ENCODE results near the gene GPC3.
"Not testable (repeated sequence)": the region's sequence is repeated elsewhere in the genome, so short reads cannot be mapped to it uniquely, and the experiment has no call there.

The GPC3 gene

DNA sequence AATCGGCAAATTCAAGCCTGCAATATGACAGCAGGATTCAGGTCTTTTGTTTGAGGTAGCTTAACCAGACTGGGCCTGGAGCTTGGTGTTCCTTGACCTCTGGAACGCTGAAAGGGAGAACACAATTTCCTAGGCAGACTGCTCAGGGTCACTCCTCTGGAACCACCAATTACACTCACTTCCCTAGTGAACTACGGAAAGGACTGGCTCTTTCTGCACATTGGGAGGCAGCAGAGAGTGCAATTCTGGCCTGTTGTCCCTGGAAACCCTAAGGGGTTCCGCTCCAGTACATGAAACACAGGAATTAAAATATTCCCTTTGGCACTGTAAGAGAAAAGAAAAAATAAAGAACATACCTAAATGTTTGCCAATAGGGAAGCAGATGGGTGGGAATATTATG, 58.6 kb downstream of the GPC3 start:
- DNase-seq (ENCODE audit: low spot score): peak; percentile 8

- no peak for DNase-seq (ENCODE audit: low spot score)
Measured at GRCh38 chrX:133926099-133926498, 59.3 kb downstream of the GPC3 start.

- no peak for DNase-seq (ENCODE audit: low spot score)
Measured at GRCh38 chrX:133924548-133924947, 60.8 kb downstream of the GPC3 start.

- DNase-seq (ENCODE audit: low spot score): no peak
Measured at GRCh38 chrX:133923548-133923947, 61.8 kb downstream of the GPC3 start.

DNA sequence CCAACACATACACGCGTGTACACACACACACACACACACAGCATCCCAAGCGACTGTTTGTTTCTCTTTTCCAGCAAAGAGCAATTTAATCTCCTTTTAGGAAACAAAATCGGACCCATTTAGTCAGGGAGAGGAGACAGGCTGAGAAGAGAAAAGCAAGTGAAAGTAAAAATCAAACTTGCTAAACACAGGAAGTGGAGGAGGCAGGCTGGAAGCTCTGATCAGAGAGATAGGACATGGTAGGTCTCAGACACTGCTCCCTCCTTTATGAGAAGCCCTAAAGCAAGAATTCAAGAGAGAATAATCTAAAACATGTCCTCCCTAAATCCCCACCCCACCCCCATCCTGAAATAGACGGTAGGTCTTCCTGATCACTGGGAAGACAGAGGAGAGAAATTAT, 62.3 kb downstream of the GPC3 start:
- DNase-seq (ENCODE audit: low spot score): no peak

DNA sequence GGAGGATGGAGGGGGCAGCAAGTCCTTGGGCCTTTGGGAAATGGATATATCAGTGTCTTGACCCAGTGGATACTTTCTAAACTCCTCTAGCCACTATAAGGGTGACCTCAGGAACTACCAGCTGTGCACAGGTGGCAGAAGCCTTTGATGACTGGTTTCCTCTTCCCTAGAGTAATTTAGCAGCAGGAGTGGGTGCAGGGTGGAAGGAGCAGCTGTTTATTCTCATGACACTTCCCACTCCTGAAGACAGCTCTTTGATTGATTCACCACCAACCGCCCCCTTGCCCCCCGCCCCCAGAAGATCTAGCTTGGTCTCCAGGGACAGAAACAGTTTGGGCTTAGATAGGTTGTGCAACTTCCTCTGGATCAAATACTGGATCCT, 63.0 kb downstream of the GPC3 start:
- no peak for DNase-seq (ENCODE audit: low spot score)

DNA sequence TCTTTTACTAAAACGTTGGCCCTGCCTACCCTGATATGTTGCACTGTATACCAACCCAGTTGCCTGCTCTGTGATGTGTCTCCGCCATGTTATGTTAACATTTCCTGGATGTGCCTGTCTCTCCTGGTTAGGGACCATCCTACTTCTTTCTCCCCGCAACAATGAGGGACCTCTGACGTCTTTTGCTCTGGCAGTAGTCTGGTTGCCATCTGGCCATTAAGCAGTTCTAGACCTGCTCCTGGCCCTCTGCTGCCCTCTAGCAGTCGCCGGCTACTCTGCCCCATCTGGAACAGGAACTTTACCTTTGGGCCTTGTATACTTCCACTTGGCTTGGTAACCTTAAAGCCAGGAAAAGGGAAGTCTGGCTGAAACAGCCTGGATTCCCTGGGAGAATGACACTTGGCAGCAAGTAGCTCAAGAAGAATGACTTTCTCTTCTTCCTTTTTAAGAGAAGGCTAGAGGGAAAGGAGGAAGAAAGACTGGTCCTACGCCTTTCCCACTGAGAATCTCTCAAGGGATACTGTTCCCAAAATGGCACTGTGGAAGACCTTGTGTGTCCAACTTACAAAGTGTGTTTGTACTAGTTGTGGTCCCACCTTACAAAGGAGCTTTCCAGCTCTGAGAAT, 63.5 kb downstream of the GPC3 start:
- DNase-seq (ENCODE audit: low spot score): peak; percentile 58

- DNase-seq (ENCODE audit: low spot score): no peak
Measured at GRCh38 chrX:133921086-133921485, 64.3 kb downstream of the GPC3 start.

DNA sequence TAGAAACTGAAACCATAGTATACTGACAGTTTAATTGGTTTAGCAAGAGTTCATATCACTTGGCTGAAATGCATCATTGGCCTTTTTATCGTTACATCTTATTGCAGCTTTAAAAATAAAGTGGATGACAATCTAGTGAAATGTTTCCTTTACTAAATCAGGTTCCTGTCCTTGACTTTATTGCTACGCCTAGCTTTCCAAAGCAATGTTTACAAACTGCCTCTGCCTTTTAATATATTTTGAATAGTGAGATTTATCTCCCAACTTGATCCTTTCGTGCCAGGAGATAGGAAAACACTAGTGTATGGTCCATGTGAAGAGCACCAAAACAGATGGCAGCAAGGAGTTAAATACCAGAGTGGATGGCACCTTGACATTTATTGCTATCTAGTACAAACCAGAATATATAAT, 67.0 kb downstream of the GPC3 start:
- DNase-seq (ENCODE audit: low spot score): no peak

- no peak for DNase-seq (ENCODE audit: low spot score)
Measured at GRCh38 chrX:133916984-133917722, 68.2 kb downstream of the GPC3 start.

- DNase-seq (ENCODE audit: low spot score): peak; percentile 39
Measured at GRCh38 chrX:133913658-133914388, 71.6 kb downstream of the GPC3 start.

DNA sequence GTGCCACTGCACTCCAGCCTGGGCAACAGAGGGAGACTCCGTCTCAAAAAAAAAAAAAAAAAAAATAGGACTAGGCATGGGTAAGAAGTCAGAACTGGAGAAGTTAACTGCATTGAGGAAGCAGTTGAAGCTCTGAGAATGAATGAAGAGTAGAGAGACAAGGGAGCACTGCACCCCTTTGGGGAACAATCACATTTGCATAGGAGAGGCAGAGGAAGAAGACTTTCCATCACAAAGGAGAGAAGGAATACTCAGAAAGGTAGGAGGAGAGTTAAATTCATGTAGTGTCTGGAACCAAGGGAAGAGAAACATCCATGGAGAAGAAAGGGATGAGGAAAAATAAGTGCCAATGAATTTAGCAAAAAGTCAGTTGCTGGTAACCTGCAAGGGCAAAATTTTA, 72.4 kb downstream of the GPC3 start:
- no peak for DNase-seq (ENCODE audit: low spot score)

DNA sequence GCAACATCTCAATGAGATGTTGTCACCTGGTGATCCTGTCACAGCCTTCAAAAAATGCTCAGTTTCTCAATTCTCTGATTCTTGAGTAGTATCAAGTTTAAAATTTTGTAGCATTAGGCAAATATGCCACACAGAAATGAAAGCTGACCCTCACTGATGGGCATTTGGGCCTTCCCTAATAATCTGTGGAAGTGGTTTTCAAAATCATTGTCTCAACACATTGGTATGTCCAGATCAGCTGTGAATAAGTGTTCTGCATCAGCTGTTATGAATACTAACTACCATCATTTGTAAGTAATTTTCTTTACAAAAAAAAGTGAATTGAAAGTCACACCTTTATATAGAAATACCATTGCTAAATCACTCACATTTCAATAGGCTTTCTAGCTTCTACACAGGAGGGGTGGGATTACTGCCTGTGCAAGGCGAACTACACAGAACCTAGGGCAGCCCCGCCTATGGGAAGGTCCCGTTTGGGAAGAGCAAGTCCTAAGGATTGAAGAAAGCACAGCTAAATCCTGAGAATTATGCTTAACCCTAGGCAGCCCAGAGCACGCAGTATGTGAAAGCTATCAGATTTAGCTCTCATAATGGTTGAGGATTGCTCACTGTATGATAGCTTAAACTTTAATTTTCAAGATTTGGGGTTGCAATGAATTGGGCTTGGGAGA, 73.4 kb downstream of the GPC3 start:
- DNase-seq (ENCODE audit: low spot score): peak; percentile 15

DNA sequence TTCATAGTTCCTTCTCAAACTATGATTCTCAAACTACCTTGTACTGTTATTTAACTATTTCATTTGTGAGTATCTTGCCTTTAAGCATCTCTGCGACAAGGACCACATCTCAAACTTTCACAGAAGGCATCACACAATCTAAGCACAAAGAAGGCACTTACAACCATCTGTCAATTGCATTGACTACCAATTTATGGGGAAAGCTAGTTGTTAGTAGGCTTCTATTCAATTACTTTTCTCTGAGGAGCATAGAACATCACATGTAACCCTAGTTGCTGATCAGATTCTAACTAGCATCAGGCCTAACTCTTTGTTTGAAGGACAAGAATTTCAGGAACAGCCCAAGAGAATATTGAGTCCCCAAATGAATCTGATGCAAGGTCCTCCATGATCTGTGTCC, 74.9 kb downstream of the GPC3 start:
- no peak for DNase-seq (ENCODE audit: low spot score)

- no peak for DNase-seq (ENCODE audit: low spot score)
Measured at GRCh38 chrX:133909888-133910287, 75.5 kb downstream of the GPC3 start.

GRCh38 chrX:133908223-133908955, 77.0 kb downstream of the GPC3 start:
- no peak for DNase-seq (ENCODE audit: low spot score)

DNA sequence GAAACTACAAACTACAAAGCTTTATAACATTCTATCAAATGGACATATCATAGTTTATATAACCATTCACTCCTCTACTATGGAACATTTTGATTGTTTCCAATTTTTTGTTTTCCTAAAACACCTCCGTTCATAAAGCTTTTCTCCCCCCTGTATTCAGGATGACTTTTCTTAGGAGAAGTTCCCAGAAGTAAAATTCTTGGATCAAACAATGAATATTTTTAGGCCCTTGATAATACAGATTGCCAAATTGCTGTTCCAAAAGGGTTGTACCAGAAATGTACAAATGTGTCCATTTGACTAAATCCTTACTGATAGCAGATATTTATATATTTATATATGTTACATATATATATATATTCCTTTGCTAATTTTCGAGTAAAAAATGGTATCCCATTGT, 77.8 kb downstream of the GPC3 start:
- no peak for DNase-seq (ENCODE audit: low spot score)

- no peak for DNase-seq (ENCODE audit: low spot score)
Measured at GRCh38 chrX:133905305-133905704, 80.1 kb downstream of the GPC3 start.

- DNase-seq (ENCODE audit: low spot score): peak; percentile 59
Measured at GRCh38 chrX:133897593-133898163, 87.7 kb downstream of the GPC3 start.

DNA sequence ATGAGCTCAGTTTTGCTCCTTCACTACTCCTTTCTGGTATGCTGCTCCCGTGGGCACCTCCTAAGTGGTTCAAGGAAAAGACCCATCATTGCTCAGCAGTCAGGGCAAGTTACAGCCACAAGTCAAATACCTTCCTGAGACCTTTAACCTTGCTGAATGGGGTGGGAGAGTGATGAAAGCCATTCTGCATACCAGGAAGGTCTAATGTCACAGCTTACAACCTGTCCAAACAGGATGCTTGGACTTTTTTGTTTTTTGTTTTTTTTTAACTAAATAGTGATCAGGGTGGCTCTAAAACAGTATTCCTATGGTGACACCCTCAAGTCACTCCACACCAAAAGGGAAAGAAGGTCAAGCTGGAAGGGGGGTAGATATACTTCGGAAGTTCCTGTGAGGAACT, 93.1 kb downstream of the GPC3 start:
- peak; percentile 85 for DNase-seq (ENCODE audit: low spot score)

DNA sequence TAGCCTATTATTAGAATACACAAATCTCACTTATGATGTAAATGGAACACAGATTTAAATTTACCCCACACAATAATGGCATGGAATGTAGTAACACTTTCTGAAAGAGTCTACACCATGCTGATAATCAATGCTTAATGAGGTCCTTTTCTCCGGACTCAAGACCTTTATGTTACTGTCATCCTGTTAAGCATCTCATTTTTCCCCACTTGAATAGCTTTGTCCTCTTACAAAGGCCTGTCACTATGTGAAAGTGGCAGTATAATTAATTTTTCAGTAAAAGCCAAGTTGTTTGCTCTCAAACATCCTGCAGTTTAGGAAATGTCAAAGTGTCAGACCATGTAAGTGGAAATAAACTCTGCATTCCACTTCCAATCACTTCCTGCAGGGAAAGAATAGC, 96.4 kb downstream of the GPC3 start:
- no peak for DNase-seq (ENCODE audit: low spot score)

- not testable (repeated sequence) for DNase-seq (ENCODE audit: low spot score)
Measured at GRCh38 chrX:133888084-133888483, 97.3 kb downstream of the GPC3 start.
